Thoracic aorta (tissue), 2 donors: ENCODE measurements around the gene SLC2A8. TPM values are rescaled to one million over a fixed set of nuclear protein-coding genes. Genes with fewer than 3 reads are reported as not detected.

Experiments used
- ATAC-seq: fragments of 150-250 bp; one replicate; pipeline ENCODE4 v1.8.0; 2017; ENCODE audit warnings: low read depth; ENCODE audit not compliant: insufficient number of reproducible peaks, low FRiP score
- DNase-seq: peaks from one replicate; pipeline ENCODE4 v3.0.0-alpha.2; 2020; ENCODE audit warnings: low spot score
- H3K27ac ChIP-seq, 2 donors: fragments of 200-600 bp; sonication (generic); 1 replicate in 1 of 2; 2 replicates in 1 of 2; pipeline ENCODE4 v1.5.1; 2016; ENCODE audit warnings: mild to moderate bottlenecking in 2 of 2, moderate library complexity in 2 of 2
- H3K27me3 ChIP-seq: fragments of 200-600 bp; sonication (generic); replicated peaks from 2 replicates; pipeline ENCODE4 v1.6.0; 2016; ENCODE audit warnings: mild to moderate bottlenecking; ENCODE audit not compliant: insufficient read depth
- H3K36me3 ChIP-seq: fragments of 200-600 bp; sonication (generic); one replicate; pipeline ENCODE4 v1.5.1; 2016
- H3K4me1 ChIP-seq, 2 donors: fragments of 200-600 bp; sonication (generic); 1 replicate in 1 of 2; 2 replicates in 1 of 2; pipeline versions ENCODE4 v1.5.1 to v1.6.0; 2016; ENCODE audit warnings: low read depth in 2 of 2, mild to moderate bottlenecking in 1 of 2; ENCODE audit not compliant: control insufficient read depth in 1 of 2
- H3K4me3 ChIP-seq: fragments of 200-600 bp; sonication (generic); 2 replicates; pipeline ENCODE4 v1.5.1; 2016; ENCODE audit warnings: mild to moderate bottlenecking
- H3K9me3 ChIP-seq: fragments of 200-600 bp; sonication (generic); 2 replicates; pipeline ENCODE4 v1.5.1; 2016
- total RNA-seq, 2 donors: library from RNA; depleted of rRNA; stranded (reverse); fragments of >200 nt; gene quantifications; one replicate each; pipeline versions ENCODE4 v1.1.0 to v1.2.3, GENCODE V29; 2016
- TF ChIP-seq, protein P1 (sequence below): fragments of 200-600 bp; sonication (generic); IDR thresholded peaks from one replicate; pipeline ENCODE4 v1.5.1; 2019; ENCODE audit warnings: antibody characterized with exemption

Gene SLC2A8, protein sequence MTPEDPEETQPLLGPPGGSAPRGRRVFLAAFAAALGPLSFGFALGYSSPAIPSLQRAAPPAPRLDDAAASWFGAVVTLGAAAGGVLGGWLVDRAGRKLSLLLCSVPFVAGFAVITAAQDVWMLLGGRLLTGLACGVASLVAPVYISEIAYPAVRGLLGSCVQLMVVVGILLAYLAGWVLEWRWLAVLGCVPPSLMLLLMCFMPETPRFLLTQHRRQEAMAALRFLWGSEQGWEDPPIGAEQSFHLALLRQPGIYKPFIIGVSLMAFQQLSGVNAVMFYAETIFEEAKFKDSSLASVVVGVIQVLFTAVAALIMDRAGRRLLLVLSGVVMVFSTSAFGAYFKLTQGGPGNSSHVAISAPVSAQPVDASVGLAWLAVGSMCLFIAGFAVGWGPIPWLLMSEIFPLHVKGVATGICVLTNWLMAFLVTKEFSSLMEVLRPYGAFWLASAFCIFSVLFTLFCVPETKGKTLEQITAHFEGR
- total RNA-seq, result 10 to 100 TPM; 21.3 to 33.4 TPM

DNA sequence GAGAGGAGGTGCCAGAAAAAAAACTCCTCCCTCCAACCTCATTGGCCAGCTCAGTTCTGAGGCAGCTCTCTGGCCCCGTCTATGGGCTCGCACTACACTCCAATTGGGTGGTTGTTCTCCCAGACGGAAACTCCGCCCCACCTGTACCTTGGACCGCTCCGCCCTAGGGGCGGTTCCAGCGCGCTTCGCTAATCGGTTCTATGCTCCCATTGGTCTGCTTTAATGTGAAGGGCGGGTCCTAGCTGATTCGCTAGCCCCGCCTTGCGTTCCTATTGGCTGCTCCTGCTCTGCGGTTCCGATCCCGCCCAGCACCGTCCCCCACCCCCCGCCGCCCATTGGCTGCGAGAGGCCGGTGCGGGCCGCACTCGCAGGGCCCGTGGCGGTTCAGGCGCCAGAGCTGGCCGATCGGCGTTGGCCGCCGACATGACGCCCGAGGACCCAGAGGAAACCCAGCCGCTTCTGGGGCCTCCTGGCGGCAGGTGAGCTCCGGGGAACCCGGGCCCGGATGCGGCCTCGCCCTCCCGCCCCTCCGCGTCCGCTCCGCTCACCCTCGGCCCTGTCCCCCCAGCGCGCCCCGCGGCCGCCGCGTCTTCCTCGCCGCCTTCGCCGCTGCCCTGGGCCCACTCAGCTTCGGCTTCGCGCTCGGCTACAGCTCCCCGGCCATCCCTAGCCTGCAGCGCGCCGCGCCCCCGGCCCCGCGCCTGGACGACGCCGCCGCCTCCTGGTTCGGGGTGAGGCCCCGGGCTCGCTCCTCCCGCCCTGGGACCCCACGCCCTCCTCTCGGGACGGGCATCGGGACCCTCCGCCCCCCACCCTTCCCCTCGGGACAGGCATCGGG is at the start of gene SLC2A8:
TSS of gene SLC2A8 (plus strand) at position 362 of the 838 bp plus-strand sequence. CDS start at position 424, 62 bp downstream.
- Histone ChIP-seq H3K27me3 (no peaks in the 10 kb centered on the region), H3K36me3 (peaks cover 10% of the 10 kb centered on the region), H3K9me3 (no peaks in the 10 kb centered on the region), H3K4me3 (peak within 1 kb of the TSS; percentile 96), H3K4me1 (peaks cover 6 to 24% of the 10 kb centered on the region in 2 donors), H3K27ac (peak within 1 kb of the TSS; percentile 88 to 89)
- ATAC-seq, result peak; percentile 99
- peak; percentile 96 for DNase-seq
- TF ChIP-seq, protein P1, sequence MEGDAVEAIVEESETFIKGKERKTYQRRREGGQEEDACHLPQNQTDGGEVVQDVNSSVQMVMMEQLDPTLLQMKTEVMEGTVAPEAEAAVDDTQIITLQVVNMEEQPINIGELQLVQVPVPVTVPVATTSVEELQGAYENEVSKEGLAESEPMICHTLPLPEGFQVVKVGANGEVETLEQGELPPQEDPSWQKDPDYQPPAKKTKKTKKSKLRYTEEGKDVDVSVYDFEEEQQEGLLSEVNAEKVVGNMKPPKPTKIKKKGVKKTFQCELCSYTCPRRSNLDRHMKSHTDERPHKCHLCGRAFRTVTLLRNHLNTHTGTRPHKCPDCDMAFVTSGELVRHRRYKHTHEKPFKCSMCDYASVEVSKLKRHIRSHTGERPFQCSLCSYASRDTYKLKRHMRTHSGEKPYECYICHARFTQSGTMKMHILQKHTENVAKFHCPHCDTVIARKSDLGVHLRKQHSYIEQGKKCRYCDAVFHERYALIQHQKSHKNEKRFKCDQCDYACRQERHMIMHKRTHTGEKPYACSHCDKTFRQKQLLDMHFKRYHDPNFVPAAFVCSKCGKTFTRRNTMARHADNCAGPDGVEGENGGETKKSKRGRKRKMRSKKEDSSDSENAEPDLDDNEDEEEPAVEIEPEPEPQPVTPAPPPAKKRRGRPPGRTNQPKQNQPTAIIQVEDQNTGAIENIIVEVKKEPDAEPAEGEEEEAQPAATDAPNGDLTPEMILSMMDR, result peak; percentile 30

DNA sequence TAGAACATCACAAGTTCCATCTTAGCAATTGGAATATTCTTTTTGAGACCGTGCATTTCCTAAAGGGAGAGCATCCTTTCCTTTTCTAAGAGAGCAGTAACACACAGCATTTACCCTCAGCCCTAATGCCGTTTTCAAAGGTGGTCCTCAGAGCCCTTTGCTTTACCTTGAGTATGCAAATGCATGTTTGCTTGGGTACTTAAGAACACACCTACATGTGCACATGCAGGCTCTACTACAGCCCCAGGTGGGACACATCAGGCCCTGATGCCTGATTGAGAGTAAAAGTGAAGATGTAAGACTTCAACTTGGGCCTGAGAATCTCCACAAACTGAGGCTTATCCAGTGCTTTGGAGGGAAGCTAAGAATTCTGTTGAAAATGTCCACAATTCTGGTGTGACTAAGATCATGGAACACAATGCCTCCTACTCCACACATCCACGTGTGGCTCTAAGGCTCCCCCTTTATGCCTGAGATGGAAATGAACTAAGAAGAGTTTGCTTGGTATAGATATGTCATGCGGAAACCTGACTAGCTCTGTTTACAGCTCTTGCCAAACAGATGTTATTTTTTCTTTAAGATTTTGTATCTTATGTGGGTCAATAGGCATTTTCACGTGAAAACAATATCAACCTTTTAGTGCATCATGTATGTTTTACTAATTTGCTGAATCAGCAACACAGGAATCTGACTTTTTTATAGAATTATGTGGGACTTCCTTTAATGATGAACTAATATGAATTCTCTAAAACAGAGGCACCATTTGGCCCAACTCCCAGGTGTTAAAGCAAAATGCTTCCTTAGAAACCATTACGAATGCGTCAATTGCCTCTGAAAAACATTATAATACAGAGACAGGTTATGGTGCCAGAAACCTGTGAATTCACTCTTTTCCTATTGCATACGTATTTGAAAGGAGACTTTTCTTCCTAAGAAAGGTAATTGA is 48.9 kb upstream of the SLC2A8 start:
- TF ChIP-seq, protein P1, result peak; percentile 42
- no peak for ATAC-seq
- H3K27me3 ChIP-seq, result no peaks in the 10 kb centered on the region
- H3K4me3 ChIP-seq, result no peak overlapping the region
- H3K9me3 ChIP-seq, result no peaks in the 10 kb centered on the region
- H3K36me3 ChIP-seq, result peaks cover 16% of the 10 kb centered on the region
- no peak for DNase-seq
- peaks cover 0 to 5% of the 10 kb centered on the region in 2 donors for H3K4me1 ChIP-seq
- no peak overlapping the region for H3K27ac ChIP-seq

DNA sequence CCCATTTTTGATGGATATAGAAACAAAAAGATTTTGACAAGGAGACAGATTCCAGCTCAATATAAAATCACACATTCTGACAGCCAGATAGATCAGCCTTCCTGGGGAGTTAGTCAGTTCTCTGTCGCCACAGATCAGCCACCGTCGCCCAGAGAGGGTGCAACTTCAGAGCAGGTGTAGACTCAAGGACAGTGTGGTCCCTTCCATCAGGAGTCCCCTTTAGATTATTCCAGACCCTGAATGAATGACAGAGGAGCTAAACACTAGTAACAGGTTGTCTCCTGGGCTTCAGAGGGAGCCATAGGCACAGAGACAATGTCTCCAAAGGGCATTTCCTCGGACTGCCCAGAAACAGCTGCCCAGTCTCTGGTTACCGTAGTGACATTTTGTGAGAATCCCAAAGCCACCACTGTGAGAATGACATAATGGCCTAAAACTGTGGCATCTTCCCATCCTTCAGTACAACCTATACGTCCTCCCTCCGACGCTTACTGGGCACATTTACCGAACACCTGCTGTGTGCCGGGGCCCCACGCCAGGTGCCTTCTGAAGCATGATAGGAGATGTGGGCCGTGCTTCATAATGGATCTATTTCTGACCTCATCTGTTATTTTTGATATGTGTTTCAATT is 47.4 kb upstream of the SLC2A8 start:
- no peak overlapping the region for H3K4me3 ChIP-seq
- no peak overlapping the region for H3K27ac ChIP-seq
- TF ChIP-seq, protein P1, result no peak
- peaks cover 16% of the 10 kb centered on the region for H3K36me3 ChIP-seq
- H3K27me3 ChIP-seq, result no peaks in the 10 kb centered on the region
- H3K4me1 ChIP-seq, result peaks cover 0 to 5% of the 10 kb centered on the region in 2 donors
- no peak for ATAC-seq
- H3K9me3 ChIP-seq, result no peaks in the 10 kb centered on the region
- DNase-seq, result no peak

DNA sequence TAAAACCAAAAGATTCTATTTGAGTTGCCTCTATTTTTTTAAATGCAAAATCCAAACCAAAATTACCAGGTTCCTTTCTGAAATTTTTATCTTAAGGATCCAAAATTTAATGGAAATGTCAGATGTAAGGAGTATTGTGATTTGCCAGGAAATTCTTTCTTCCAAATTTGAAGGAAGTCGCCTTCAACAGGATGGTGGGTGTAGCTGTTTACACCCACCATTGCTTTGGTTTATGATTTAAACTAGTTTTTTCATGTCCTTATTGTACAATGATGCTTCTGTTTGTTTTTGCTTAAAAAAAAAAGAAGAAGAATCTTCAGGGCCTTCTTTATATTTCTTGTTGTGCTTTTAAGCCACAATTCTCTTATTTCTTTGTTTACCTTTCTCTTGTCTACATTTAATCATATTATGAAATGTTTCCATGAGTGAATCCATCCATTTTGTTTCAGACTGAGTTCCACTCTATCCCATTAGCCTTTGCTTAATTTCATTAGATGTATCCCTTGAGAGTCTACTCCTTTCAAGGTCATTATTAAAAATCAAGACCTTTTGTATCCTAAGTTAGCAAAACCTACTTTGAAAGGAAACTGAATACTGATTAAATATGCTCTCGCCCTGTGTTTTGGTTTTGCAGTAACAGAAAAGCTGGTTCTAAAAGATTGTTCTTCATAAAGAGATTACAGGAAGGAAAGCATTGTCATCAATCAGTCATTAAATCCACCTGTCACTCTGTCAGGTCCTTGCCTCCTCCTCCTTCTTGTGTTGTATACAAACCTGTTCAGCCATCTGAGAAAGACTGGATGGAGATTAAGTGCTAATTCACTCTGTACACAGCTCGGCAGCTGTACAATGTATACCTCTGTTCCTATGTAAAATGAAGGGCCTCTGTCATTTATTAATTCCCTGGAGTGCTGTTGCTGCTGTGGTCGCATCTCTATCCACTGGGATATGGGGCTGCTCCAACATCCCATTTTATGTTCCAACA is 45.5 kb upstream of the SLC2A8 start:
- H3K4me1 ChIP-seq, result no peaks in the 10 kb centered on the region
- DNase-seq (no peak), ATAC-seq (no peak)
- no peak overlapping the region for H3K4me3 ChIP-seq
- H3K27ac ChIP-seq, result no peak overlapping the region
- no peaks in the 10 kb centered on the region for H3K27me3 ChIP-seq
- H3K36me3 ChIP-seq, result peaks cover 25% of the 10 kb centered on the region
- TF ChIP-seq, protein P1, result no peak
- H3K9me3 ChIP-seq, result no peaks in the 10 kb centered on the region
